HUES6 (cell line): ENCODE results near the gene ZFYVE1.
"Not testable (repeated sequence)": the region's sequence is repeated elsewhere in the genome, so short reads cannot be mapped to it uniquely, and the experiment has no call there.

Experiments used
- H3K27ac ChIP-seq: 2 replicates; pipeline ENCODE4 v1.7.0; 2013; ENCODE audit warnings: low read depth, mild to moderate bottlenecking, low read length, inconsistent platforms
- H3K27me3 ChIP-seq: 2 replicates; pipeline ENCODE4 v1.6.1; 2013; ENCODE audit warnings: low read length; ENCODE audit not compliant: control insufficient read depth, insufficient read depth
- H3K36me3 ChIP-seq: 2 replicates; pipeline ENCODE4 v1.6.1; 2013; ENCODE audit warnings: low read length; ENCODE audit not compliant: control insufficient read depth, insufficient read depth
- H3K4me1 ChIP-seq: 2 replicates; pipeline ENCODE4 v1.6.1; 2013; ENCODE audit warnings: low read length; ENCODE audit not compliant: control insufficient read depth, insufficient read depth
- H3K4me3 ChIP-seq: 2 replicates; pipeline ENCODE4 v1.5.1; 2013; ENCODE audit warnings: low read depth, low read length
- H3K9ac ChIP-seq: one replicate; pipeline ENCODE4 v1.6.1; 2013; ENCODE audit warnings: mild to moderate bottlenecking, low read length
- H3K9me3 ChIP-seq: 2 replicates; pipeline ENCODE4 v1.6.1; 2013; ENCODE audit warnings: low read depth, low read length; ENCODE audit not compliant: control insufficient read depth, insufficient read depth

Gene ZFYVE1

GRCh38 chr14:73026845-73027542, at the start of gene ZFYVE1:
ZFYVE1 (minus strand) TSS chr14:73027106; CDS start chr14:73024508, 2,598 bp downstream.
- H3K36me3 ChIP-seq: peaks cover 20% of the 10 kb centered on the region
- H3K4me3 ChIP-seq: peak within 1 kb of the TSS; percentile 73
- peak within 1 kb of the TSS; percentile 27; the same call in 1 of the 2 replicates for H3K27ac ChIP-seq
- H3K27me3 ChIP-seq: no peaks in the 10 kb centered on the region
- peaks cover 8% of the 10 kb centered on the region for H3K4me1 ChIP-seq
- peak within 1 kb of the TSS; percentile 54 for H3K9ac ChIP-seq
- no peaks in the 10 kb centered on the region for H3K9me3 ChIP-seq

- Histone ChIP-seq H3K36me3 (peaks cover 70% of the 10 kb centered on the region), H3K27me3 (no peaks in the 10 kb centered on the region), H3K9ac (no peak overlapping the region), H3K4me3 (no peak overlapping the region), H3K27ac (no peak overlapping the region), H3K9me3 (no peaks in the 10 kb centered on the region), H3K4me1 (no peaks in the 10 kb centered on the region)
These were observed 42.7 kb upstream of the ZFYVE1 start for GRCh38 chr14:73069585-73069984.

- Histone ChIP-seq H3K4me1 (peaks cover 2% of the 10 kb centered on the region), H3K27ac (peak overlapping the region; percentile 82; the same call in 1 of the 2 replicates), H3K27me3 (no peaks in the 10 kb centered on the region), H3K9ac (peak overlapping the region; percentile 96), H3K9me3 (no peaks in the 10 kb centered on the region), H3K36me3 (peaks cover 20% of the 10 kb centered on the region), H3K4me3 (peak overlapping the region; percentile 94)
These were observed 32.2 kb upstream of the ZFYVE1 start for GRCh38 chr14:73058922-73059673.

- no peaks in the 10 kb centered on the region for H3K27me3 ChIP-seq
- no peaks in the 10 kb centered on the region for H3K9me3 ChIP-seq
- H3K4me1 ChIP-seq: peaks cover 2% of the 10 kb centered on the region
- peak within 1 kb of the TSS; percentile 82 for H3K27ac ChIP-seq
- H3K36me3 ChIP-seq: peaks cover 13% of the 10 kb centered on the region
- H3K4me3 ChIP-seq: peak within 1 kb of the TSS; percentile 94
- peak within 1 kb of the TSS; percentile 96 for H3K9ac ChIP-seq
These were observed 31.5 kb upstream of the ZFYVE1 start, which contains the start of gene RBM25 for GRCh38 chr14:73058224-73058921. RBM25 (plus strand) TSS chr14:73058534; CDS start chr14:73071642, 13,108 bp downstream.

- Histone ChIP-seq H3K27ac (peak overlapping the region; percentile 81), H3K4me1 (peaks cover 2% of the 10 kb centered on the region), H3K27me3 (no peaks in the 10 kb centered on the region), H3K9me3 (no peaks in the 10 kb centered on the region), H3K9ac (peak overlapping the region; percentile 89), H3K36me3 (peaks cover 12% of the 10 kb centered on the region), H3K4me3 (peak overlapping the region; percentile 94)
These were observed 31.0 kb upstream of the ZFYVE1 start for GRCh38 chr14:73057944-73058223.

- Histone ChIP-seq H3K4me1 (peaks cover 2% of the 10 kb centered on the region; the same call in 1 of the 2 replicates), H3K9ac (no peak overlapping the region), H3K9me3 (no peaks in the 10 kb centered on the region), H3K27ac (no peak overlapping the region), H3K4me3 (no peak overlapping the region), H3K36me3 (no peaks in the 10 kb centered on the region), H3K27me3 (no peaks in the 10 kb centered on the region)
These were observed 28.3 kb upstream of the ZFYVE1 start for GRCh38 chr14:73055251-73055650.

- Histone ChIP-seq H3K36me3 (no peaks in the 10 kb centered on the region), H3K27ac (no peak overlapping the region), H3K9me3 (no peaks in the 10 kb centered on the region), H3K9ac (no peak overlapping the region), H3K4me3 (no peak overlapping the region), H3K4me1 (no peaks in the 10 kb centered on the region), H3K27me3 (no peaks in the 10 kb centered on the region)
These were observed 22.5 kb upstream of the ZFYVE1 start for GRCh38 chr14:73049428-73049827.

GRCh38 chr14:73047808-73048207, 20.9 kb upstream of the ZFYVE1 start:
- Histone ChIP-seq H3K36me3 (no peaks in the 10 kb centered on the region), H3K9me3 (no peaks in the 10 kb centered on the region), H3K4me3 (no peak overlapping the region), H3K9ac (no peak overlapping the region), H3K27me3 (no peaks in the 10 kb centered on the region), H3K4me1 (no peaks in the 10 kb centered on the region), H3K27ac (no peak overlapping the region)

- not testable (repeated sequence) for H3K36me3 ChIP-seq, H3K27ac ChIP-seq, H3K4me1 ChIP-seq, H3K9me3 ChIP-seq, H3K9ac ChIP-seq, H3K4me3 ChIP-seq, H3K27me3 ChIP-seq
These were observed 10.0 kb upstream of the ZFYVE1 start for GRCh38 chr14:73036706-73037450.

- Histone ChIP-seq H3K4me1 (peaks cover 8% of the 10 kb centered on the region), H3K4me3 (no peak overlapping the region), H3K27ac (peak overlapping the region; percentile 27; the same call in 1 of the 2 replicates), H3K9me3 (no peaks in the 10 kb centered on the region), H3K27me3 (no peaks in the 10 kb centered on the region), H3K9ac (no peak overlapping the region), H3K36me3 (peaks cover 12% of the 10 kb centered on the region)
These were observed 1.1 kb upstream of the ZFYVE1 start for GRCh38 chr14:73027984-73028383.
